B cell (primary cell): ENCODE data around the gene EVC. TPM values are rescaled to one million over a fixed set of nuclear protein-coding genes. Genes with fewer than 3 reads are reported as not detected.

ENCODE experiments used
- ATAC-seq: fragments of 200-7000 bp; cut with Tn5 transposase; one replicate; pipeline ENCODE4 v1.10.0; 2021; ENCODE audit warnings: low read depth, mild to moderate bottlenecking, moderate number of reproducible peaks, moderate library complexity
- CTCF ChIA-PET: fragments of 350-600 bp; sonication (Branson Sonifier 250); formaldehyde crosslinking; loops from one replicate; lab custom pipeline; 2021; ENCODE audit warnings: antibody characterized with exemption, inconsistent platforms; lab: Charles Lee
- POLR2A ChIA-PET: fragments of 350-600 bp; sonication (Branson Sonifier 250); formaldehyde crosslinking; loops from one replicate; lab custom pipeline; 2021; ENCODE audit warnings: antibody characterized with exemption; lab: Charles Lee
- DNase-seq: peaks from one replicate; pipeline ENCODE4 v3.0.0; 2013
- H2AFZ ChIP-seq: 2 replicates; pipeline ENCODE4 v1.6.1; 2012; ENCODE audit warnings: mild to moderate bottlenecking, low read depth, low read length; ENCODE audit not compliant: insufficient read depth, poor library complexity, severe bottlenecking
- H3K27ac ChIP-seq, 2 donors: 1 replicate in 1 of 2; 2 replicates in 1 of 2; pipeline ENCODE4 v1.5.1; 2012 to 2013; ENCODE audit warnings: low read length in 2 of 2, mild to moderate bottlenecking in 2 of 2, moderate library complexity in 1 of 2
- H3K27me3 ChIP-seq, 4 experiments: fragments of 200-600 bp in 1 of 4; sonication (generic) in 1 of 4; replicated peaks in 1 of 4; 1 replicate in 2 of 4; 2 replicates in 2 of 4; pipeline versions ENCODE4 v1.6.1 to v1.7.0; 2013 to 2016; ENCODE audit warnings: low read length in 3 of 4, mild to moderate bottlenecking in 2 of 4, mixed read lengths in 1 of 4, moderate library complexity in 1 of 4; ENCODE audit not compliant: insufficient read depth in 4 of 4, control insufficient read depth in 3 of 4; ENCODE audit errors: control extremely low read depth in 1 of 4
- H3K36me3 ChIP-seq, 2 experiments: replicated peaks in 1 of 2; 1 replicate in 1 of 2; 2 replicates in 1 of 2; pipeline versions ENCODE4 v1.6.1 to v1.7.1; 2013; ENCODE audit warnings: low read length in 1 of 2; ENCODE audit not compliant: insufficient read depth in 2 of 2, control insufficient read depth in 1 of 2; ENCODE audit errors: control extremely low read depth in 1 of 2, extremely low read depth in 1 of 2
- H3K4me1 ChIP-seq, 2 donors: fragments of 200-600 bp in 1 of 2; sonication (generic) in 1 of 2; 1 replicate in 1 of 2; 2 replicates in 1 of 2; pipeline versions ENCODE4 v1.5.1 to v1.6.1; 2013 to 2017; ENCODE audit warnings: low read length in 2 of 2; ENCODE audit not compliant: control insufficient read depth in 2 of 2, insufficient read depth in 2 of 2
- H3K4me2 ChIP-seq: replicated peaks from 2 replicates; pipeline ENCODE3; 2012; ENCODE audit warnings: mild to moderate bottlenecking, low read depth, low read length; ENCODE audit not compliant: poor library complexity, severe bottlenecking
- H3K4me3 ChIP-seq, 5 experiments: fragments of 200-600 bp in 1 of 5; sonication (generic) in 1 of 5; 1 replicate in 3 of 5; 2 replicates in 2 of 5; pipeline versions ENCODE4 v1.5.1 to v1.7.0; 2011 to 2016; ENCODE audit warnings: low read length in 4 of 5, mild to moderate bottlenecking in 4 of 5, low read depth in 2 of 5, control low read depth in 1 of 5, moderate library complexity in 1 of 5; ENCODE audit not compliant: insufficient read depth in 1 of 5; ENCODE audit errors: control extremely low read depth in 1 of 5, extremely low read depth in 1 of 5
- H3K79me2 ChIP-seq: fragments of 200-600 bp; sonication (generic); one replicate; pipeline ENCODE4 v1.6.0; 2016; ENCODE audit warnings: low read length; ENCODE audit not compliant: control insufficient read depth, insufficient read depth
- H3K9ac ChIP-seq: fragments of 200-600 bp; sonication (generic); 2 replicates; pipeline ENCODE4 v1.6.1; 2017; ENCODE audit warnings: mild to moderate bottlenecking, low read length, moderate library complexity
- H3K9me3 ChIP-seq, 3 donors: one replicate each; pipeline versions ENCODE4 v1.6.1 to v1.7.1; 2013; ENCODE audit warnings: low read length in 2 of 3; ENCODE audit not compliant: control insufficient read depth in 2 of 3, insufficient read depth in 1 of 3; ENCODE audit errors: control extremely low read depth in 1 of 3
- H4K20me1 ChIP-seq: 2 replicates; pipeline ENCODE4 v1.6.0; 2012; ENCODE audit warnings: mild to moderate bottlenecking, low read length; ENCODE audit not compliant: insufficient read depth, control insufficient read depth, poor library complexity, severe bottlenecking
- H3K27ac Mint-ChIP-seq: one replicate; pipeline ENCODE4 v1.8.0; 2021; ENCODE audit warnings: mixed read lengths
- H3K27me3 Mint-ChIP-seq: one replicate; pipeline ENCODE4 v1.8.0; 2021; ENCODE audit warnings: mixed read lengths
- H3K4me1 Mint-ChIP-seq: one replicate; pipeline ENCODE4 v1.8.0; 2021; ENCODE audit warnings: mixed read lengths
- H3K4me3 Mint-ChIP-seq: one replicate; pipeline ENCODE4 v1.8.0; 2021; ENCODE audit warnings: mixed read lengths
- H3K9me3 Mint-ChIP-seq: one replicate; pipeline ENCODE4 v1.8.0; 2022; ENCODE audit warnings: mixed read lengths; ENCODE audit not compliant: insufficient read depth
- CTCF ChIP-seq: fragments of 200-600 bp; IDR thresholded peaks from one replicate; pipeline ENCODE4 v1.8.0; 2022; ENCODE audit warnings: antibody characterized with exemption, mild to moderate bottlenecking
- EZH2 ChIP-seq: IDR thresholded peaks from 2 replicates; pipeline ENCODE4 v1.6.1; 2012; ENCODE audit warnings: borderline replicate concordance, low read depth, mild to moderate bottlenecking, moderate library complexity, low read length; ENCODE audit not compliant: insufficient read depth, poor library complexity, severe bottlenecking
- WGBS: methylation state at CpG from one replicate; pipeline ENCODE4 v1.1.5; 2013; ENCODE audit warnings: missing lambda C conversion rate; ENCODE audit not compliant: insufficient coverage; 5-methylcytosine and 5-hydroxymethylcytosine counted together
- intact Hi-C: fragments of 100-400 bp; cut with micrococcal nuclease; formaldehyde crosslinking; loops from one replicate; pipeline ENCODE4 v1.10.0; 2022
- polyA plus RNA-seq: library from polyadenylated mRNA; depleted of rRNA; stranded (reverse); fragments of >200 nt; gene quantifications from 2 replicates; pipeline ENCODE4 v1.2.3, GENCODE V29; 2012
- total RNA-seq, 2 donors: library from RNA; stranded (reverse); fragments of 120-200 nt in 1 of 2; gene quantifications; 1 replicate in 1 of 2; 2 replicates in 1 of 2; pipeline versions ENCODE4 v1.2.3 to v1.2.4, GENCODE V29; 2013 to 2022

EVC gene
- total and polyA plus RNA-seq, 2 donors (not counting 1 experiment from before 2014, with no cell fraction given): 1.5 TPM; not detected in 1

- Histone ChIP-seq H3K4me3 (no peak overlapping the region), H3K4me2 (no peak overlapping the region), H3K27ac (no peak overlapping the region), H3K27me3 (no peaks in the 10 kb centered on the region), H3K4me1 (no peaks in the 10 kb centered on the region), H3K9ac (no peak overlapping the region), H4K20me1 (no peaks in the 10 kb centered on the region), H3K9me3 (peaks cover 0 to 4% (median 0%) of the 10 kb centered on the region in 3 donors), H2AFZ (no peak overlapping the region), H3K36me3 (no peaks in the 10 kb centered on the region), H3K79me2 (no peaks in the 10 kb centered on the region)
- no peak for ATAC-seq
- H3K4me3 Mint-ChIP-seq: no peak overlapping the region
- intact Hi-C loops: no loop called here
- no peak for TF ChIP-seq CTCF
- no peak for TF ChIP-seq EZH2
- no peak overlapping the region for H3K27ac Mint-ChIP-seq
- ChIA-PET CTCF (no interaction called here), POLR2A (no interaction called here)
- peaks cover 7% of the 10 kb centered on the region for H3K4me1 Mint-ChIP-seq
- no peak for DNase-seq
- no peaks in the 10 kb centered on the region for H3K9me3 Mint-ChIP-seq
- 96% methylated on average over 3 of the region's 4 CpGs for WGBS
- H3K27me3 Mint-ChIP-seq: no peaks in the 10 kb centered on the region
Measured at GRCh38 chr4:5842456-5842855, 131.5 kb downstream of the EVC start.

- ATAC-seq: no peak
- Mint-ChIP-seq H3K4me1 (peaks cover 7% of the 10 kb centered on the region), H3K27ac (no peak overlapping the region), H3K4me3 (no peak overlapping the region), H3K9me3 (no peaks in the 10 kb centered on the region), H3K27me3 (no peaks in the 10 kb centered on the region)
- intact Hi-C loops: no loop called here
- Histone ChIP-seq H3K4me1 (no peaks in the 10 kb centered on the region), H2AFZ (no peak overlapping the region), H3K9me3 (peaks cover 0 to 4% (median 0%) of the 10 kb centered on the region in 3 donors), H3K4me3 (no peak overlapping the region), H3K27ac (no peak overlapping the region), H3K79me2 (no peaks in the 10 kb centered on the region), H3K4me2 (no peak overlapping the region), H4K20me1 (no peaks in the 10 kb centered on the region), H3K27me3 (no peaks in the 10 kb centered on the region), H3K9ac (no peak overlapping the region), H3K36me3 (no peaks in the 10 kb centered on the region)
- WGBS: 78% methylated on average over 11 of the region's 18 CpGs
- DNase-seq: no peak
- TF ChIP-seq CTCF: no peak
- TF ChIP-seq EZH2: no peak
- CTCF ChIA-PET: interaction anchor here (0.8 kb wide), 1 partner anchor 14 kb away, joined by 3 read pairs; no protein-coding TSS in a partner anchor
- POLR2A ChIA-PET: no interaction called here
Measured at GRCh38 chr4:5843573-5844530, 132.9 kb downstream of the EVC start.
